Upper lobe of left lung (tissue), 4 donors: ENCODE data around the gene HIVEP3.

Source experiments
- POLR2A ChIP-seq, 4 donors: fragments of 450-650 bp; IDR thresholded peaks; one replicate each; pipeline ENCODE4 v1.5.1; 2016 to 2017; ENCODE audit warnings: antibody characterized with exemption in 4 of 4, mild to moderate bottlenecking in 2 of 4
- POLR2AphosphoS5 ChIP-seq, 2 donors: sonication (generic); formaldehyde crosslinking; IDR thresholded peaks; one replicate each; pipeline ENCODE4 v1.5.1; 2017; ENCODE audit warnings: antibody characterized with exemption in 2 of 2

GRCh38 chr1:41557751-41558455, 360.8 kb downstream of the HIVEP3 start:
- no peak for TF ChIP-seq POLR2AphosphoS5 (IDR thresholded peaks at IDR 0.05)
- no peak for TF ChIP-seq POLR2A (IDR thresholded peaks at IDR 0.05)
